ENCODE measurements around the gene BCL2L14.

GRCh38 chr12:12068751-12069150 is 2.0 kb upstream of the BCL2L14 start:
- no peak for TF ChIP-seq POLR2A (IDR thresholded peaks at IDR 0.05)
- no peak for TF ChIP-seq CTCF (IDR thresholded peaks at IDR 0.05)

All from thyroid gland (tissue), 4 donors.